Measurements from ENCODE around the gene NUP214.
"Not testable (repeated sequence)": the region's sequence is repeated elsewhere in the genome, so short reads cannot be mapped to it uniquely, and the experiment has no call there.

The NUP214 gene

DNA sequence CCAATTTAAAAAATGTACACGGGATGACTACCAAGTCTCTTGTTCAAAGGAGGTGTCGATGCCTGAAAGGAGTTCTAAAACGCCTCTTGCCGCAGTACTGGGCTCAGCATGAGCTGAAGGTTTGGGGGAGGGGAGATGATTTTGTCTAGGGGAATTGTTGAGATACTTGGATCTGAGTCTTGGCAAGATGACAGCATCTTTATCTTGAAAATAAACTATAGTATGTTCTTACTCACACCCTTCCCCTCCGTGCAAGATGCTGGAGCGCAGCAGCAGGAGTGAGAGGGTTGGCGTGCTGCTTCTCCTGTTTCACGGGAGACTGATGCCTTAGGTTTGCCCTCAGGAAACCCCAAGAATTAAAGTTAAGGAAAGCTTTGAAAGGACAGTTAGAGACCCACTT is 103.6 kb downstream of the NUP214 start:
- DNase-seq (no peak), ATAC-seq (no peak)
- Mint-ChIP-seq H3K27me3 (no peaks in the 10 kb centered on the region), H3K9me3 (no peaks in the 10 kb centered on the region), H3K4me3 (no peak overlapping the region), H3K27ac (no peak overlapping the region), H3K4me1 (peaks cover 15% of the 10 kb centered on the region), H3K36me3 (ENCODE audit: low read depth) (peaks cover 44% of the 10 kb centered on the region)

DNA sequence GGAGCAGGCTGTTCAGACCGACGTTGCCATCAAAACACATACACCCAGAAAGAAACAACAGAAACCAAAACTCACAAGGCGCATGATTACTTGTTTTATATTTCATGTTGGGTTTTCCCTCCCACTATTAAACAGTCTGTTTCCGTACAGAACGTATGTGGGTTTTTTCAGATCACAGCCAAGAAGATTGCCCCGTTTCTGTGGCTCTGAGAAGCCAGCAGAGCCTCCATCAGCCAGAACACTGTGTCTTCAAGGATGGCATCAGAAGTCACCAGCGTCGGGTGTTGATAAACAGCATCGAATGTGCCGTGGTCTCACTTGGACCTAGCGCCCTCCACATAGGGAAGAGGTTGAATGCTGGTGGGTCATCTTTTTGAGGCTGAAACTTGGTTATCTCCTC is 108.2 kb downstream of the NUP214 start:
- peak overlapping the region; percentile 71 for H3K27ac Mint-ChIP-seq
- no peak for ATAC-seq
- peaks cover 32% of the 10 kb centered on the region for H3K36me3 Mint-ChIP-seq (ENCODE audit: low read depth)
- peaks cover 32% of the 10 kb centered on the region for H3K4me1 Mint-ChIP-seq
- H3K27me3 Mint-ChIP-seq: no peaks in the 10 kb centered on the region
- no peak for DNase-seq
- H3K9me3 Mint-ChIP-seq: no peaks in the 10 kb centered on the region
- no peak overlapping the region for H3K4me3 Mint-ChIP-seq

DNA sequence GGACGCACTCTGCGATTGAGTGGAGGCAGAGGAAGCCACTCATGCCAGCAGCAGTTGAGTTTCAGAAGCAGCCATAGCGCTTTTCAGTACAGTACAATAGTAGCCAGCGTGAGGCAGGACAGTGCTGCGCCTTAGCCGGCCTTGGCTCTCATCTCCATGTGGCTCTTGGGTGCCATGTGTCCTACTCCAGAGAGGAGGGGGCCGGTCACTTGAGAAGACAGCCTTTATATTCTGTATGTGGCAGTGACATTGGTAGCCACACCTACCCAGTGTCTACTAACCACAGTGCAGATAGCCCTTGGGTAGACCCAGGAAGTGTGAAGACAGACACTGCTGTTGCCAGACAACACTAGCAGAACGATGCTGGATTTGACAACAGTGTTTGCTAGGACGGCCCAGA is 108.6 kb downstream of the NUP214 start:
- Mint-ChIP-seq H3K27me3 (no peaks in the 10 kb centered on the region), H3K4me1 (peaks cover 35% of the 10 kb centered on the region), H3K36me3 (ENCODE audit: low read depth) (peaks cover 32% of the 10 kb centered on the region), H3K4me3 (no peak overlapping the region), H3K27ac (peak overlapping the region; percentile 71), H3K9me3 (no peaks in the 10 kb centered on the region)
- no peak for DNase-seq
- no peak for ATAC-seq

DNA sequence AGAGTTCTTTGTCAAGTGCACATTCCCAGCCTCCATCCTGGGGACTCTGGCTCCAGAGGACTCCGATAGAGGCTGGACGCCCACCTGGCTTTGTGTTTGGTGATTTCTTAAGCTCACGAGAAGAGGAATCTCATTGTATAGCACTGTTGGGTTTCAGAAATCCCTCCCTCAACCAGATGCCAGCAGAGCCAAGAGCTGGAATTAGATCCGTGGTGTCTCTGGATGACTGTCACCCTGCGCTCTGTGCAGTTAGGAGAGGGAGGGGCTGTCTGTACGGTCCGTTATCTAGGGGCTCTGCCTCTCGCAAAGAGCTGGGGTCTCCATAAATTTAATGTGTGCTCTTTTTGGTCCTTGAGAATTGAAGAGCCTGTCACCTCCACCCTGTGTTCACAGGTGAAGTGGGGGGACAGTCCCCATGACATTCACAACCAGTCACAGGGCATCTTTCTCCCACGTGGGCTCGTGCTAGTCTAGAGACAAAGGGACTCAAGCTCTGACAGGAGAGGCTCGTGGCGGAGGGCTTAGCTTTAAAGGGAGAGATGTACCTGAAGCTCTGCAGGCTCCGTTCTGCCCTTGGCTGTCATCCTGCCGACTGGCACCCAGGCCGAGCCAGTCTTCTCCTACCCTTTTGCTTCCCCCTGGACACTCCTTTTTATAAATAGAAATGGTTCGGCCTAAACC is 109.6 kb downstream of the NUP214 start:
- Mint-ChIP-seq H3K9me3 (no peaks in the 10 kb centered on the region), H3K36me3 (ENCODE audit: low read depth) (peaks cover 31% of the 10 kb centered on the region), H3K27ac (no peak overlapping the region), H3K4me3 (no peak overlapping the region), H3K4me1 (peaks cover 39% of the 10 kb centered on the region), H3K27me3 (no peaks in the 10 kb centered on the region)
- ATAC-seq: no peak
- DNase-seq: no peak

DNA sequence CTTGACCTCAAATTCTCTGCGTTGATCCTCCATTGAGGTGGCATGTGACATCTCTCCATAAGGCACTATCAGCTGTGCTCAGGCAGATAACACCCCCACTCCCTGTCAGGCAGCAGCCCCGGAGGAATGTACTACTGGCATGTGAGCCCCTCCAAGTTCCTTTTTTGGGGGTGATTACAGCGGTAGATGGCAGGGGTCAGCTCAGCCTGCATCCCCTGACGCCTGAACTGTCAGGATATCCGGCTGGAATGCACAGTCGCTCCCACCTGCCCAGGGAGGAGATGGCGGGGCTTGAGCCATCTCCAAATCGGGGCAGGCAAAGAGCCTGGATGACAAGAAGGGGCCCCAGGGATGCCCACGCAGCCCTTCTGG is 110.1 kb downstream of the NUP214 start:
- no peak overlapping the region for H3K27ac Mint-ChIP-seq
- H3K4me3 Mint-ChIP-seq: no peak overlapping the region
- H3K4me1 Mint-ChIP-seq: peaks cover 40% of the 10 kb centered on the region
- ATAC-seq: no peak
- no peaks in the 10 kb centered on the region for H3K9me3 Mint-ChIP-seq
- no peaks in the 10 kb centered on the region for H3K27me3 Mint-ChIP-seq
- H3K36me3 Mint-ChIP-seq (ENCODE audit: low read depth): peaks cover 26% of the 10 kb centered on the region
- no peak for DNase-seq

DNA sequence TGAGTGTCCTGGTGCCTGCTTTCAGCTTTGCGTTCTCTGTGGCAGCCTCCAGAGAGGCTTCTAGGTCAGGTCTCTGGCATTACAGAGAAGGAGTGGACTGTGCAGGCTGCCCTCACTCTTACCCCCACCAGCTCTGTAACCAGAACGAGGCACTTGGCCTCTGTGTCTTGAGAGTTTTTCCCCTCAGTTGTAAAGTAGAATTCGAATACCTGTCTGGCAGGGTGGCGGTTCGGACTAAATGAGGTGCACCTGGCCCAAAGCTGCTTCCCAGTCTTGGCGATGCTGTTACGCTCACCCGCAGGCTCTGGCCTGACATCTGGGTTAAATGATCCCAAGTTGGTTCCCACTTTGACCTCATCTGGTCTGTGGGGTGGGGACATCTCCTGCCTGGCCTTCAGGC is 110.8 kb downstream of the NUP214 start:
- peaks cover 40% of the 10 kb centered on the region for H3K4me1 Mint-ChIP-seq
- H3K4me3 Mint-ChIP-seq: no peak overlapping the region
- H3K27me3 Mint-ChIP-seq: no peaks in the 10 kb centered on the region
- H3K36me3 Mint-ChIP-seq (ENCODE audit: low read depth): peaks cover 21% of the 10 kb centered on the region
- no peaks in the 10 kb centered on the region for H3K9me3 Mint-ChIP-seq
- DNase-seq (no peak), ATAC-seq (no peak)
- H3K27ac Mint-ChIP-seq: no peak overlapping the region

DNA sequence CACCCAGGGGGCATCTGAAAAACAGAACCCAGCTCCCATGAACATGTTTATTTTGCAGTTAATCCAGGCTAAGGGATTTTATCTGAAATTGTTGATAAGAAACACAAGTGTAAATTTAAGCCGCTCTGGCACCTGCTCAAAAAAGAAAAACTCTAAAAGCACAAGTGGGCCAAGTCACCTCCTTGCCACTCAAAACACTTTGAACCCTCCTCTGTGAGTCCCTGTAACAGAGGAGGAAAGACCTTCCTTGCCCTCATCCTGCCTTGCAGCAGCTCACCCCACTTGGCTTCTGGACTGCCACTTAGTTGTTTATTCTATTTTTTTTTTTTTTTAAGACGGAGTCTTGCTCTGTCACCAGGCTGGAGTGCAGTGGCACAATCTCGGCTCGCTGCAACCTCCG is 111.4 kb downstream of the NUP214 start:
- no peaks in the 10 kb centered on the region for H3K9me3 Mint-ChIP-seq
- H3K27me3 Mint-ChIP-seq: no peaks in the 10 kb centered on the region
- peaks cover 17% of the 10 kb centered on the region for H3K36me3 Mint-ChIP-seq (ENCODE audit: low read depth)
- peak overlapping the region; percentile 90 for H3K27ac Mint-ChIP-seq
- no peak for DNase-seq
- no peak overlapping the region for H3K4me3 Mint-ChIP-seq
- no peak for ATAC-seq
- H3K4me1 Mint-ChIP-seq: peaks cover 40% of the 10 kb centered on the region

DNA sequence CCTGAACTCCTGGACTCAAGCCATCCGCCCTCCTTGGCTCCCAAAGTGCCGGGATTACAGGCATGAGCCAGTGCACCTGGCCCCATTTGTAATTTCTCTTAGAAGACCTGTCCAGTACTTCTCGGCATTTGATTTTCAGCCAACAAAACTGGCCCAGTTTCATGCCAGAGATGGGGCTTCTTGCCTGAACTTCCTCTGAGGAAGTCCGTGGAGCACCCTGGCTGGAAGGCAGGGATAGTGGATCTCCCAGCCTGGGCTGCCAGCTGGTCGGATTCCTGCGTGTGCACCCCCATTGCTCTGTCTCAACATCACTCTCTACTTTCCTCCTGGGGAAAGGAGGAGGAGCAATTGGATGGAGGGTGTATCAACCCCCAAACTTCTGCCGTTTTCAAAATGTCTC is 111.9 kb downstream of the NUP214 start:
- no peak for DNase-seq
- Mint-ChIP-seq H3K9me3 (no peaks in the 10 kb centered on the region), H3K36me3 (ENCODE audit: low read depth) (peaks cover 13% of the 10 kb centered on the region), H3K4me1 (peaks cover 40% of the 10 kb centered on the region), H3K27ac (peak overlapping the region; percentile 90), H3K27me3 (no peaks in the 10 kb centered on the region), H3K4me3 (peak overlapping the region; percentile 69)
- no peak for ATAC-seq

DNA sequence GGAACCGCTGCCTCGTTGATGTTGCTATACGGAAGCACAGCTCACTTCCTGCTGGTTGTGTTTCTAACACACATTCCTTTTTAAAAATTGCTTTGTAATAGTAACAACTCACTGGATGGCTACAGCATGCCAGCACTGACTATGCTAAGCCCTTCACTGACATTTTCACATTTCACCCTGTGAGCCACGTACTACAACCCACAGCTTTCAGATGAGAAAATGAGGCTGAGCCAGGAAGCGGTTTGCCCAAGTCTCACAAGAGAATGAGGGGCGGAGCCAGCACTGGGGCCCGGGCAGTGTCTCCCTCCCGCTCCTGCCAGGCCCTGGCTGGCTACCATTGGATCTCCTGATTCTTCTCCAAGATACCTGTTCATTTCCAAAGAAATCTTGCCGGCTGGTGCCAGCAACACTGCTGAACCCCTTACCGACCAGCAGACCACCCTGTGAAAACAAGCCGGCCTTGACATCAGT is 112.6 kb downstream of the NUP214 start:
- Mint-ChIP-seq H3K4me3 (peak overlapping the region; percentile 69), H3K27me3 (no peaks in the 10 kb centered on the region), H3K36me3 (ENCODE audit: low read depth) (peaks cover 11% of the 10 kb centered on the region), H3K27ac (peak overlapping the region; percentile 90), H3K4me1 (peaks cover 40% of the 10 kb centered on the region), H3K9me3 (no peaks in the 10 kb centered on the region)
- ATAC-seq: peak; percentile 95
- peak; percentile 89 for DNase-seq

DNA sequence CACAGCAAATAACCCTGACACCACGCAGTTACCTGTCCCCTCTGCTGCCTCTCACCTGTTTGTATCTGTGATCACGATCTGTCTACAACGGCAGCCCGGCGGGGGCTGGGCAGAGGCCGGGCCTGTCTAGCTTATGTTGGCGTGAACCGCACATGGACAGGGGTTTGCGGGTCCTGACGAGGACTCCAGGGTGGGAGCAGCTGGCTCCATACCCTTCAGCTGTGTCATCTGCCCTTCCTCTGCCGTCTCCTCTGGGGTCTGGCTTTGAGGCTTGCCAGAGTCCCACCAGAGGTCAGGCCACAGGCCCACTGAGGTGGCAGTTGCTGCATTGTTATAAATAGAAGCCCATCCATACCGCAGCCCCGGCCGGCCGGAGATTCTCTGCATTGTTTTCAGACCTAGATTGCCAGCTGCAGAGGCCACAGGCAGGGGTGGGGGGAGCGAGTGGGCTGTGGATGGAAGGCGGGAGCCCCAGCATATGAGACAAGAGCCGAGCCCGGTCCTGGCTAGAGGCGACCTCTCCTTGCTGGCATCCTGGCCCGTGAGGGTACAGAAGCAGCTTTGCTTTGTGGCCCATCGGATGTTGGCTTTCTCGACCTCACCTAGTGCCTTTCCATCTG is 113.1 kb downstream of the NUP214 start:
- H3K4me1 Mint-ChIP-seq: peaks cover 37% of the 10 kb centered on the region
- H3K27me3 Mint-ChIP-seq: no peaks in the 10 kb centered on the region
- H3K9me3 Mint-ChIP-seq: no peaks in the 10 kb centered on the region
- H3K27ac Mint-ChIP-seq: peak overlapping the region; percentile 90
- ATAC-seq: peak; percentile 6
- peaks cover 11% of the 10 kb centered on the region for H3K36me3 Mint-ChIP-seq (ENCODE audit: low read depth)
- peak; percentile 33 for DNase-seq
- peak overlapping the region; percentile 69 for H3K4me3 Mint-ChIP-seq

DNA sequence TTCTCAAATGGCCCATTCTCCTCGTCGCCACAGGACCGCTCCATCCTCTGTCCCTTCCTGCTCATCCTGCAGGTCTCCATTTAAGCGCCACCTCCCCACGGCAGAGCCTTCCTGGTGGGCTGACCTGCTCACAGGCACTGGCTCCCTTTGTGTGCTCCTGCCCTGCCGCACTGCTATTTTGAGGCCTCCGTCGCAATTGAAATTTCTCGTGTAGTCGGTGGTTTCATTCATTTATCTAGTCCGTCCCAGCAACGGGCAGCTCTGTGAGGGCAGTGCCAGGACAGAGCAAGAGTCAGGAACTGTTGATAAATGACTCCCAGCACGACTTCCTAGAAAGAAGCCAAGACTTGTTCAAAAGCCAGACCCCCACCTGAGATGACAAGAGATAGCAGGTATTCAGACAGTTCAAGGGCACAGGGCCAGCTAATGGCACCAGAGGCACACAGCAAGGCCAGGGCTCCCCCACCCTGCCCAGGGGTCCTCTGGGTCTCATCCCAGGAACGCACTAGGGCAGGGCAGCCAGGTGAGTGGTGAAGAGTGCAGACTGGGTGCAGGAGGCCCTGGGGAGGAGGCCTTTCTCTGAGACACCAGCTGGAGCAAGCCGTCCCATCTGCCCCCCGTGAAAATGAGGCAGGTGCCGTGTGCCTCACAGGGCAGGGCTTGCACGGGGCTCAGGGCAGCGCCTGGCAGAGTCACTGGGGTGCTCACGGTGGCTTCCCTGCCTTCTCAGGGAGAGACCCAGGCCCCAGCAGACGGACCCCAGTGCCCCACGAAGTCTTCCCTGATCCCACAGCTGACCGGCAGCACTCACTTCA is 114.0 kb downstream of the NUP214 start:
- DNase-seq (no peak), ATAC-seq (no peak)
- no peaks in the 10 kb centered on the region for H3K9me3 Mint-ChIP-seq
- peaks cover 5% of the 10 kb centered on the region for H3K36me3 Mint-ChIP-seq (ENCODE audit: low read depth)
- peak overlapping the region; percentile 43 for H3K27ac Mint-ChIP-seq
- H3K4me1 Mint-ChIP-seq: peaks cover 28% of the 10 kb centered on the region
- no peaks in the 10 kb centered on the region for H3K27me3 Mint-ChIP-seq
- peak overlapping the region; percentile 69 for H3K4me3 Mint-ChIP-seq

DNA sequence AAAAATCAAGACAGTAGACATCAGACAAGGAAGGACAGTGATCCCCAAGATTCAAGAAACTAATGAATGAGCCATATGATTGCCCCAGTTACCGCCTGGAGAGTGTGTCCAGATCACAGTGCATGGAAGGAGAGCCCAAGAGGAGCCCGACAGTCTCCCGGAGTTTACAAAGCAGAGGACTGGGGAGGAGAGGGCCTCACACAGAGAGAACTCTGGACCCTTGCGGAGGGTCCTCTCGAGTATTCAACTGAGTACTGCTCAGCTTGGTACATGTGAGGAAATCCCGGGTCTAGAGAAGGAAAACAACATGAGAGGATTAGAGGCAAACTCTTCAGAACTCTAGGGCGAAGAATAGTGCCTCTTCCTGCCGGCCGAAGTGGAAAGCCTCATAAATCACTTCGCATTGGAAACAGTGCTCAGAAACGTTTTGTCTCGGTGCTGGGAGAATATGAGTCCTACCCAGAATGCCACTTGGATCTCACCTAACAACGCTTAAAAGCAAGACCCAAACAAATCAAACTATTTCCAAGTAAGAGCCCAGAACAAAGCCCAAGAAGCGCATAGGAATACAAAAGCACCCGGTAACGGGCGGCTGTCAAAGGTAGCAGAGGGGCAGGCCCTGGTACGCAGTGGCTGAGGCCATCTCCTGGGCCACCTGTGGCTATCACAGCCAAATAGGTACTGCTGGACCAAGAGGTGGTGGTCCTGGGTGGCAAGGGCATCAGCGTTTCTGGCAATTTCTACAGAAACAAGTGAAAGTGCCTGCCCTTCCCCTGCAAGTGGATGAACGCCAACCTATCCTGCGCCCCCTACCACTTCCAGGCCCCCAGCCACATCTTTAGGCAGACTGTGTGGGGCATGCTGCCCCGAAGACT is 114.9 kb downstream of the NUP214 start:
- no peak for DNase-seq
- H3K4me3 Mint-ChIP-seq: no peak overlapping the region
- no peaks in the 10 kb centered on the region for H3K9me3 Mint-ChIP-seq
- ATAC-seq: no peak
- H3K27ac Mint-ChIP-seq: no peak overlapping the region
- no peaks in the 10 kb centered on the region for H3K36me3 Mint-ChIP-seq (ENCODE audit: low read depth)
- peaks cover 28% of the 10 kb centered on the region for H3K4me1 Mint-ChIP-seq
- no peaks in the 10 kb centered on the region for H3K27me3 Mint-ChIP-seq

DNA sequence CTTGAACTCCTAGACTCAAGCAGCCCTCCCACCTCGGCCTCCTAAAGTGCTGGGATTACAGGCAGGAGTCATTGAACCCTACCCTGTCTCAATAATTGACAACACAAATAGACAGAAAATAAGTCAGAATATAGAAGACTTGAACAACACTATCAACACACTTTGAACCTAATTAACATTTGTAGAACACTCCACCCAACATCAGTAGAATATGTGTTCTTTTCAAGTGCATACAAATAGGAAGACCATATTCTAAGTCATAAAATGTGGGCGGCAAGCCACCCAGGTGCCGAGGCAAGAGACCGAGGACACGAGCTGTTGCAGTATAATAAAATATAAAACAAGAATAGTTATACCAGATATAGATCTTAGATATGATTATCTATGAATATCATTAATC is 118.9 kb downstream of the NUP214 start:
- H3K27ac Mint-ChIP-seq; ATAC-seq; H3K9me3 Mint-ChIP-seq; H3K27me3 Mint-ChIP-seq; H3K4me1 Mint-ChIP-seq; H3K4me3 Mint-ChIP-seq; H3K36me3 Mint-ChIP-seq (ENCODE audit: low read depth); DNase-seq: not testable (repeated sequence)

DNA sequence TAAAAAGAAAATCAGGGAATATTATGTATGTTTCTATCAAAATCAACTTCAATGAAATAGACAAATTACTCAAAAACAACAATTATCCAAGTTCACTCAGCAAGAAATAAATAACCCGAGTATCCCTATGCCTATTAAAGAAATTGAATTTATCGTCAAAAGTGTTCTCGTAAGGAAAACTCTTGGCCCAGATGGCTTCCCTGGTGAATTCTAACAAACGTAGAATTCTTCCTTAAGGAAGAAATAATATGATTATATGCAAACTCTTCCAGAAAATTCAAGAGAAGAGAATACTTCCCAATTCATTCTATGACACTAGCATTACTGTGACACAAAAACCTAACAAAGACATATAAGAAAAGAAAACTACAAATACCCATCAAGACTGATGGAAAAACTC is 121.2 kb downstream of the NUP214 start:
- H3K27me3 Mint-ChIP-seq: no peaks in the 10 kb centered on the region
- H3K4me3 Mint-ChIP-seq: no peak overlapping the region
- DNase-seq (no peak), ATAC-seq (no peak)
- no peaks in the 10 kb centered on the region for H3K9me3 Mint-ChIP-seq
- H3K27ac Mint-ChIP-seq: no peak overlapping the region
- peaks cover 1% of the 10 kb centered on the region for H3K4me1 Mint-ChIP-seq
- no peaks in the 10 kb centered on the region for H3K36me3 Mint-ChIP-seq (ENCODE audit: low read depth)

All from activated naive CD8-positive, alpha-beta T cell treated with anti-CD3 and anti-CD28 coated beads, Interleukin-2, amount 50 U/mL, for 24 hours (primary cell).